Skeletal muscle cell (primary cell): ENCODE results near the gene CAD.
A peak's percentile ranks its signal among the peaks of the same experiment; 100 is the strongest.
"Not testable (repeated sequence)": the region's sequence is repeated elsewhere in the genome, so short reads cannot be mapped to it uniquely, and the experiment has no call there.

Experiments used
- DNase-seq: peaks from one replicate; pipeline ENCODE4 v3.0.0-alpha.2; 2010; ENCODE audit warnings: low read depth
- H3K4me3 ChIP-seq: 2 replicates; pipeline ENCODE4 v1.5.1; 2011; ENCODE audit warnings: low read depth, mild to moderate bottlenecking, control low read depth, low read length, moderate library complexity

The CAD gene

GRCh38 chr2:27217173-27218121 lies at the start of gene CAD:
Gene CAD, plus strand, starts transcription at chr2:27217369. Its CDS starts 183 bp downstream, at chr2:27217552.
- peak within 1 kb of the TSS; percentile 87 for H3K4me3 ChIP-seq
- peak; percentile 43 for DNase-seq

GRCh38 chr2:27170581-27171337 lies 46.4 kb upstream of the CAD start:
- H3K4me3 ChIP-seq: no peak overlapping the region
- DNase-seq: no peak

GRCh38 chr2:27171351-27171848 lies 45.8 kb upstream of the CAD start:
- DNase-seq: no peak
- no peak overlapping the region for H3K4me3 ChIP-seq

GRCh38 chr2:27174638-27175037 lies 42.5 kb upstream of the CAD start:
- H3K4me3 ChIP-seq: no peak overlapping the region
- DNase-seq: no peak

- DNase-seq: no peak
- H3K4me3 ChIP-seq: no peak overlapping the region
Measured at GRCh38 chr2:27175330-27175729, 41.8 kb upstream of the CAD start.

DNA sequence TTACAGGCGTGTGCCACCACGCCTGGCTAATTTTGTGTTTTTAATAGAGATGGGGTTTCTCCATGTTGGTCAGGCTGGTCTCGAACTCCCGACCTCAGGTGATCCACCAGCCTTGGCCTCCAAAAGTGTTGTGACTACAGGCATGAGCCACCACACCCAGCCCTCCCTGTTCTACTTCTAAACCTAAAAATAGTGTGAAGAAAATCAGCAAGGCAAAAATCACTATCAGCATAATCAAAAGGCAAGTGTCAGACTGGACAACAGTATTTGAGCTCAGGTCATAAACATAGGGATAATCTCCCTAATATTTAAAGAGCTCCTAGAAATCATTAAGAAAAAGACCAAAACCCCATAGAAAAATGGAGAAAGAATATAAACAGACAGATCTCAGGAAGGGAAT lies 41.4 kb upstream of the CAD start:
- DNase-seq, H3K4me3 ChIP-seq: not testable (repeated sequence)

GRCh38 chr2:27177441-27178351 lies 39.5 kb upstream of the CAD start:
- H3K4me3 ChIP-seq: no peak overlapping the region
- no peak for DNase-seq

DNA sequence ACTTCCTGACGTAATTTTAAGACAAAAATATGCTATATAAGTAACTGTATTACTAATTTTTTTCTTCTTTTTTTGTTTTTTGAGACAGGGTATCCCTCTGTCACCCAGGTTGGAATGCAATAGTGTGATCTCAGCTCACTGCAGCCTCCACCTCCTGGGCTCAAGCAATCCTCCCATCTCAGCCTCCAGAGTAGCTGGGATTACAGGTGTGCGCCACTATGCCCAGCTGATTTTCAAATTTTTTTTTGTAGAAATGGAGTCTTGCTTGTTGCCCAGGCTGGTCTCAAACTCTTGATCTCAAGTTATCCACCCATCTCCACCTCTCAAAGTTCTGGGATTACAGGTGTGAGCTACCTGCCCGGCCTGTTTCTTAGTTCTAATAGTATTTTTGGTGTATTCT lies 38.7 kb upstream of the CAD start:
- no peak for DNase-seq
- H3K4me3 ChIP-seq: no peak overlapping the region

DNA sequence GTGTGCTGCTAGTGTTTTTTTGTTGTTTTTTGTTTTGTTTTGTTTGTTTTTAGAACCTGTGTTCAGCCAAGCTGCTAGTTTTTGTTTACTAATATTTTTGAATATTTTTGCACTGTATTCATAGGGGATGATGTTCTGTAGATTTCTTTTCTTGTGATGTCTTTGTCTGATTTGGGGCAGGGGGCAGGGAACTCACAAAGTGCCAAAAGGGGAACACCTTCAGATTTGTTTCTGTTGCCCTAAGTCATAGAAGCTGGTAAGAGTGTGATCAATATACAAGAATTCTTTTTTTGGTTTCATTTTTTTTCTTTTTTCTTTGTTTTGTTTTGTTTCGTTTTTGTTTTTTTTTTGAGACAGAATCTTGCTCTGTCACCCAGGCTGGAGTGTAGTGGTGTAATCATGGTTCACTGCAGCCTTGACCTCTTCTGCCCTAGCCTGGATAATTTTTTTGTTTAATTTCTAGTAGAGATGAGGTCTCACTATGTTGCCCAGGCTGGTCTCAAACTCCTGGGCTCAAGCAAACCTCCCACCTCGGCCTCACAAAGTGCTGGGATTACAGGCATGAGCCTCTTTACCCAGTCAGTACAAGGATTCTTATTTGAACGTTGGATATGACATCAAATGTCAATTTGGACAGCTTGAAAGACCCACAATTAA lies 37.7 kb upstream of the CAD start:
- H3K4me3 ChIP-seq: no peak overlapping the region
- no peak for DNase-seq

DNA sequence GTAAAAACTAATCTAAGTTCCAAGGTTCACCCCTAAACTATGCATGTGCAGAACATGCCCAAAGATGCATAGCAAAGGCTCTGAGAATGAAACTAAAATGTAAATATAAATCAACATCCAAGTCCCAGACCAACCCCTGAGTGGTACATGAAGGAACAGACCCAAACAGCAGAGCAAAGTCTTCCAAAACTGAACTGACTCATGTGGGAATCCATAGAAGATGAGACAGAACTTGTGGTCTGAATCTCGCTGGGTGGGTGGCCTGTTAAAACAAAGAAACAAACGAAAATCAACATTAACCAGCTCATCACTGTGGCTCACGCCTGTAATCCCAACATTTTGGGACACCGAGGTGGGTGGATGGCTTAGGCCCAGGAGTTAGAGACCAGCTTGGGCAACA lies 34.8 kb upstream of the CAD start:
- DNase-seq: peak; percentile 43

DNA sequence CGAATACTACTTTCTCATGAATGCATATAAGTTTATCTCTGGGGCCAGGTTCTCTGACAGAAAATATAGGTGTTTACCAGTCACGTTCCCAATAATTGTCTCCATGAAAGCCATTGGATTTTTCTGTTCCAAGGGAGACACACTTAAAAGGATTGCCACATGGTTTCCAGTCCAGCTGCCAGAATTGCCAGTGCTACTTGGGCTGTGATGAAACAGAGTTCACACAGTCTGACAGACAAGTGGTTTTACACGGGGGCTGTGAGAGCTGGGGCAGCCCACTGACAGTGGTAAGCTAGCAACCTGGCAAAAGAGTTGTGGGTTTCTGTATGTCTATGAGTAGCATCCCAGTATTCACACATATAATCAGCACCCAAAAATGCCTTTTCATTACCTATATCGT lies 33.1 kb upstream of the CAD start:
- DNase-seq: no peak
- no peak overlapping the region for H3K4me3 ChIP-seq

More for the DNA sequence above, 34.8 kb upstream of the CAD start:
- H3K4me3 ChIP-seq: no peak overlapping the region

- no peak overlapping the region for H3K4me3 ChIP-seq
- DNase-seq: no peak
Measured at GRCh38 chr2:27185331-27186026, 31.7 kb upstream of the CAD start.

GRCh38 chr2:27186613-27187345 lies 30.4 kb upstream of the CAD start:
- DNase-seq: no peak
- H3K4me3 ChIP-seq: no peak overlapping the region

GRCh38 chr2:27189989-27190388 lies 27.2 kb upstream of the CAD start:
- H3K4me3 ChIP-seq: no peak overlapping the region
- DNase-seq: no peak

DNA sequence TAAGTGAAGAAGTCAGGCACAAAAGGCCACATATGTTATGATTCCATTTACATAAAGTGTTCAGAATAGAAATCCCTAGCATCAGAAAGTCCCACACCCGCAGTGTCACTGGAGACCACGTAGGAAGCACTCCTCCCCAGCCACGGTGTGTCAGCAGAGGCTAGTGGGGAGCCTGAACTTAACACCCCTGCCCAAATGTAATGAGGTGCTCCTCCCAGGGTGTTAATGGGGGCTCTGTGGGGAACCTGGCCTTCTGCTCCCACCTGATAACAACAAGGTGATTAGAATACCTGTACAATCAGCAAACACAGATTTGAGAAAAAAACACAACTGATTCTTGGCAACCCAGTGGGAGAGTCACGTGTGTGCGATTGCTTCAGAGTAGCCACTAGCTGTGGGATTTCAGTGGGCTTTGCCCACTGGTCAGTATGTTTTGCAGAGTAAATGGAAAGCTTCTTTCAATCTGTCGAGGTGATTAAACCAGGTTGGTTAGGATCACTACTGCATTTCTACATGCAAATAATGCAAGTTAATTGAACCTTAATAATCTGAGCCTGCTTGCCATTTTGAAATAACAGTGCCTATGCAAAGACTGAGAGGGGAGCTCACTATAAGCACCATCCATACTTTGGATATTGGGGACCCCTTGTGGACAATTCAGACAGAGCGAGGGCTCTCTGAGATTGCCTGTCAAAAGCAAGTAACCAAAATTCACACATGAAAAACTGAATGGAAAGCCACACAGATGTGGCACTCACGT lies 25.9 kb upstream of the CAD start:
- no peak for DNase-seq
- no peak overlapping the region for H3K4me3 ChIP-seq

DNA sequence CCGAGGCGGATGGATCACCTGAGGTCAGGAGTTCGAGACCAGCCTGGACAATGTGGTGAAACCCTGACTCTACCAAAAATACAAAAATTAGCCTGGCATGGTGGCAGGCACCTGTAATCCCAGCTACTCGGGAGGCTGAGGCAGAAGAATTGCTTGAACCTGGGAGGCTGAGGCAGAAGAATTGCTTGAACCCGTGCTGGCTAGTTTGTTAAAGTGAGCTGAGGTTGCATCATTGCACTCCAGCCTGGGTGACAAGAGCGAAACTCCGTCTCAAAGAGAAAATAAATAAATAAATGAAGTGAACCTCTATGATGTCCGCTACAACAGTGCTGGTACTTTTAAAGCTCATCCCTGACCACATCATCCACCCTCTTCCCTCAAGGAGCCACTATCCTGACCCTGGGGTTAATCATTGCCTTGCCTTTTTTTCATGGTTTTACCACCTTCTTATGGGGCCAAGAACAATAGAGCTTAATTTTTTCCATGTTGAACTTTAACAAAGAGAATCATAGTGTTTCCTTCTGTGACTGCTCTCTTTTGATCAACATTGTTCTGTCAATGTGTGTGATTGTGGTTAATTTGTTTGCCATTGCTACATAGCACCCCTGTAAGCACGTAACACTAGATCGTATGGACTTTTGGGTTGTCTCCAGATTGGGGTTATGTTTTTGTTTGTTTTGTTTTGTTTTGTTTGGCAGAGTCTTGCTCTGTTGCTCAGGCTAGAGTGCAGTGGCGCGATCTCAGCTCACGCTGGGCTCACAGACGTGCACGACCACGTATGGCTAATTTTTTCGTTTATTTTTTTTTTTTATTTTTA lies 22.4 kb upstream of the CAD start:
- no peak overlapping the region for H3K4me3 ChIP-seq
- DNase-seq: no peak
